ENCODE measurements around the gene UCKL1. TPM values are rescaled to one million over a fixed set of nuclear protein-coding genes. Genes with fewer than 3 reads are reported as not detected.

UCKL1 gene
- total and polyA plus RNA-seq, 4 donors: 33.6 to 42.7 (median 36.1) TPM

DNA sequence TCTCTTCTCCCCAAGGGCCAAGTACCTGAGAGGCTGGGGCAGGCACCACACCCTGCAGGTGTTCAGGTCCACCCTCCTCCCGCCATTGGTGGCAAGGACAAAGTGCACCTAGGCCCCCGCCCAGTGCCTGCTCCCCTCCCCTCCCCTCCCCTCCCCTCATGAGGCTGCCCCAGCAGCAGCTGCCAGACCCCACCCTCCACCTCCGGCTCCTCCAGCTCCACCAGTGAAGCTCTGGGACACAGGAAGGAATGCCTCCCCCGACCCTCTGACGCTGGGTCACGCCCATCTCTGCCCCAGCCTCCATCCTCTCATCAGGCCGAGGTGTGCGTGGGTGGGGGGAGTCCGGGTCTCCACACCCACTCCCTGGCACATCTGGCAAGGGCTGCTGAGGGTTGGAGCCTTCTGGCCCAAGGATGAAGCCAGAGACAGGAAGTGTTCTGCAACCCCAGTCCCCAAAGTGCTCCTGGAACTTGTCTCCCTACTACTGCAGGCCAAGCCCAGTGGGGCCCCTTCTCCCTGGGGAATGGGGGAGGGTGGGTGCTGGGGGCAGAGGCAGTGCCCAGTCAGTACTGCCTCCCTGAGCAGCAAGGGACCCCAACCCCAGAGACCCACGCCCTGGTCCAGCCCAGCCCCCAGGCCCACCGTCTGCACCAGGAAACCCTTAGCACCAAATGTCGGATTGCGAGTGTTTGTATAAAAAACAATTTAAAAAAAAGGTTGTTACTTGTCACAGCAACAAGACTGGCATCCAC, 1.6 kb upstream of the UCKL1 start:
- peaks cover 0 to 33% (median 16%) of the 10 kb centered on the region in 4 donors for H3K36me3 ChIP-seq (ENCODE audit: control insufficient read depth in 4 of 4, insufficient read depth in 4 of 4, low read length in 4 of 4)
- TF ChIP-seq, protein P1, sequence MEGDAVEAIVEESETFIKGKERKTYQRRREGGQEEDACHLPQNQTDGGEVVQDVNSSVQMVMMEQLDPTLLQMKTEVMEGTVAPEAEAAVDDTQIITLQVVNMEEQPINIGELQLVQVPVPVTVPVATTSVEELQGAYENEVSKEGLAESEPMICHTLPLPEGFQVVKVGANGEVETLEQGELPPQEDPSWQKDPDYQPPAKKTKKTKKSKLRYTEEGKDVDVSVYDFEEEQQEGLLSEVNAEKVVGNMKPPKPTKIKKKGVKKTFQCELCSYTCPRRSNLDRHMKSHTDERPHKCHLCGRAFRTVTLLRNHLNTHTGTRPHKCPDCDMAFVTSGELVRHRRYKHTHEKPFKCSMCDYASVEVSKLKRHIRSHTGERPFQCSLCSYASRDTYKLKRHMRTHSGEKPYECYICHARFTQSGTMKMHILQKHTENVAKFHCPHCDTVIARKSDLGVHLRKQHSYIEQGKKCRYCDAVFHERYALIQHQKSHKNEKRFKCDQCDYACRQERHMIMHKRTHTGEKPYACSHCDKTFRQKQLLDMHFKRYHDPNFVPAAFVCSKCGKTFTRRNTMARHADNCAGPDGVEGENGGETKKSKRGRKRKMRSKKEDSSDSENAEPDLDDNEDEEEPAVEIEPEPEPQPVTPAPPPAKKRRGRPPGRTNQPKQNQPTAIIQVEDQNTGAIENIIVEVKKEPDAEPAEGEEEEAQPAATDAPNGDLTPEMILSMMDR (IDR thresholded peaks at IDR 0.05; ENCODE audit: control extremely low read depth, extremely low read depth): no peak
- H3K27ac ChIP-seq (ENCODE audit: low read depth in 1 of 2, low read length in 1 of 2): peak overlapping the region; percentile 17 to 65
- no peak for ATAC-seq (ENCODE audit: insufficient read depth, low FRiP score)
- no peaks in the 10 kb centered on the region for H3K27me3 ChIP-seq (ENCODE audit: control insufficient read depth in 3 of 3, insufficient read depth in 3 of 3, low read length in 2 of 3)
- no peaks in the 10 kb centered on the region for H3K9me3 ChIP-seq (ENCODE audit: control insufficient read depth in 4 of 4, insufficient read depth in 3 of 4, low read length in 3 of 4)
- H3K4me3 ChIP-seq: no peak overlapping the region
- peak in 1 of 3 donors; percentile 38 for DNase-seq
- 46 to 58% methylated on average over 11 to 13 of the region's 13 CpGs for WGBS, 2 donors
- no peak overlapping the region for H3K9ac ChIP-seq (ENCODE audit: insufficient read depth in 1 of 2, low read length in 2 of 2)
- peaks cover 0 to 26% (median 16%) of the 10 kb centered on the region in 5 donors for H3K4me1 ChIP-seq (ENCODE audit: control insufficient read depth in 5 of 5, insufficient read depth in 5 of 5, low read length in 5 of 5)

DNA sequence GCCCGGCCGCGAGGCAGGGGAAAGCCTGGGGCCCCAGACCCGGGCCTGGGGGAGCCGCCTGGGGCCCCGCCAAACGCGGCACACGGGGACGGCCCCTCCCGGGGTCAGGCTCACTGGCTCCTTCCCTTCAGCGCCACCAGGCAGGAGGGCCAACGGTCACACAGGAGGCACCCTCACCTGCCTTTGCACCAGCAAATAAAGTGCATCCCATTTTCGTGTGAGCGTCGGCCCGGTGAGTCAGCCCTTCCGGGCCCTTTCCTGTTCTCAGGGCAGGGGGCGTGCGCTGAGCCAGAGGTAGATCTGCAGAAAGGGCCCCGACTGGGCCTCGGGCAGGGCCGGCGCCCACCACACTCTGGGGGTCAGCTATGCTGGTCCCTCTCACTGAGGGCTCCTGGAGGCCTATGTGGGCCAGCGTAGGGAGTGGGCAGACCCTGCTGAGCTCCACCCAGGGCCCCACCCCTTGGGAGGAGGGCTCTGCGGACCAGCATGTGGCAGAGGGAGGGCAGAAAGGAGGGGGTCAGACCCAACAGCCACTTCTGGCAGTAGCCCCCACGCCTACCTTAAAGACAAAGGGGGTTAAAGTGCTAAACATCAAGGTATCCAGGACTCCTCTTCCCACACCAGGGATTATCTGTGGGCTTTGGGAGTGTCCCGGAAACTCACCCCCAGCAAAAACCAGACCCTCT, 931 bp upstream of the UCKL1 start:
- DNase-seq: peak in 2 of 3 donors; percentile 51 to 60
- H3K9me3 ChIP-seq (ENCODE audit: control insufficient read depth in 4 of 4, insufficient read depth in 3 of 4, low read length in 3 of 4): no peaks in the 10 kb centered on the region
- no peak overlapping the region for H3K9ac ChIP-seq (ENCODE audit: insufficient read depth in 1 of 2, low read length in 2 of 2)
- H3K4me1 ChIP-seq (ENCODE audit: control insufficient read depth in 5 of 5, insufficient read depth in 5 of 5, low read length in 5 of 5): peaks cover 0 to 26% (median 21%) of the 10 kb centered on the region in 5 donors
- peak; percentile 14 for ATAC-seq (ENCODE audit: insufficient read depth, low FRiP score)
- H3K4me3 ChIP-seq: no peak overlapping the region
- TF ChIP-seq, protein P1 (IDR thresholded peaks at IDR 0.05; ENCODE audit: control extremely low read depth, extremely low read depth): no peak
- H3K27me3 ChIP-seq (ENCODE audit: control insufficient read depth in 3 of 3, insufficient read depth in 3 of 3, low read length in 2 of 3): no peaks in the 10 kb centered on the region
- H3K36me3 ChIP-seq (ENCODE audit: control insufficient read depth in 4 of 4, insufficient read depth in 4 of 4, low read length in 4 of 4): peaks cover 0 to 25% (median 13%) of the 10 kb centered on the region in 4 donors
- WGBS, 2 donors: 4 to 5% methylated on average over 28 of the region's 28 CpGs
- H3K27ac ChIP-seq (ENCODE audit: low read depth in 1 of 2, low read length in 1 of 2): peak overlapping the region; percentile 17 to 65

DNA sequence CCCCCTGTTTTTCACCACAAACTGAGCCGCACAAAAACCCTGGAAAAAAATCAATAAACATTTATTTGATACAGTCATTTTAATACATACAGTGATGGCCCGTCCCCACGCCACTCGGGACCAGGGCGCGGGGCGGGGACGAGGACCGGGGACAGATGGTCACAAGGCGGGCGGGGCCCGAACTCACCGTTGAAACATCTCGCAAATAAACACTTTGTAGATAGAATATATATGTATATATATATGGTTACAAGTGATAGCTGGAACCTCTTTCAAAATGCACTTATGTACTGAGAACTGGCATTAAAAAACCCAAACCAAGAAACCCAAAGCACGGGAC, 418 bp upstream of the UCKL1 start:
- Histone ChIP-seq H3K4me3 (peak overlapping the region; percentile 38), H3K27ac (ENCODE audit: low read depth in 1 of 2, low read length in 1 of 2) (peak overlapping the region in 1 of 2 donors; percentile 26), H3K27me3 (ENCODE audit: control insufficient read depth in 3 of 3, insufficient read depth in 3 of 3, low read length in 2 of 3) (no peaks in the 10 kb centered on the region), H3K9me3 (ENCODE audit: control insufficient read depth in 4 of 4, insufficient read depth in 3 of 4, low read length in 3 of 4) (no peaks in the 10 kb centered on the region), H3K9ac (ENCODE audit: insufficient read depth in 1 of 2, low read length in 2 of 2) (no peak overlapping the region), H3K4me1 (ENCODE audit: control insufficient read depth in 5 of 5, insufficient read depth in 5 of 5, low read length in 5 of 5) (peaks cover 0 to 30% (median 24%) of the 10 kb centered on the region in 5 donors), H3K36me3 (ENCODE audit: control insufficient read depth in 4 of 4, insufficient read depth in 4 of 4, low read length in 4 of 4) (peaks cover 0 to 24% (median 11%) of the 10 kb centered on the region in 4 donors)
- ATAC-seq (ENCODE audit: insufficient read depth, low FRiP score) (no peak), DNase-seq (no peak)
- 0 to 1% methylated on average over 15 of the region's 15 CpGs for WGBS, 2 donors
- TF ChIP-seq, protein P1 (IDR thresholded peaks at IDR 0.05; ENCODE audit: control extremely low read depth, extremely low read depth): no peak

All from lung (tissue), 12 donors.